H9 (cell line): ENCODE results near the gene MYL11. TPM values are rescaled to one million over a fixed set of nuclear protein-coding genes. Genes with fewer than 3 reads are reported as not detected.

Source experiments
- DNase-seq: peaks from one replicate; pipeline ENCODE4 v3.0.0-alpha.2; 2017
- H2AFZ ChIP-seq: one replicate; pipeline ENCODE4 v1.6.1; 2013; ENCODE audit warnings: mild to moderate bottlenecking, low read length, control low read depth, moderate library complexity
- H2AK5ac ChIP-seq: 2 replicates; pipeline ENCODE4 v1.6.1; 2013; ENCODE audit warnings: low read length, control low read depth, mixed read lengths; ENCODE audit not compliant: insufficient read length
- H2BK120ac ChIP-seq: one replicate; pipeline ENCODE4 v1.6.1; 2013; ENCODE audit warnings: low read depth, mild to moderate bottlenecking, low read length, control low read depth, inconsistent platforms; ENCODE audit not compliant: poor library complexity, severe bottlenecking
- H2BK12ac ChIP-seq: 2 replicates; pipeline ENCODE4 v1.6.1; 2013; ENCODE audit warnings: low read length, control low read depth, mixed read lengths, low read depth; ENCODE audit not compliant: insufficient read length
- H2BK15ac ChIP-seq: 2 replicates; pipeline ENCODE4 v1.6.1; 2013; ENCODE audit warnings: low read depth, low read length, control low read depth
- H2BK20ac ChIP-seq: one replicate; pipeline ENCODE4 v1.6.1; 2013; ENCODE audit warnings: low read depth, mild to moderate bottlenecking, low read length, control low read depth, inconsistent platforms; ENCODE audit not compliant: poor library complexity, severe bottlenecking
- H2BK5ac ChIP-seq: 2 replicates; pipeline ENCODE4 v1.6.1; 2013; ENCODE audit warnings: low read length, control low read depth, mixed read lengths; ENCODE audit not compliant: insufficient read length
- H3K14ac ChIP-seq: 2 replicates; pipeline ENCODE4 v1.6.1; 2013; ENCODE audit warnings: low read length, control low read depth; ENCODE audit not compliant: insufficient read depth
- H3K18ac ChIP-seq: 2 replicates; pipeline ENCODE4 v1.6.1; 2013; ENCODE audit warnings: low read depth, mild to moderate bottlenecking, mixed read lengths, low read length, control low read depth; ENCODE audit not compliant: insufficient read length
- H3K23ac ChIP-seq: 2 replicates; pipeline ENCODE4 v1.6.1; 2013; ENCODE audit warnings: low read length, control low read depth, mixed read lengths, low read depth; ENCODE audit not compliant: insufficient read length
- H3K23me2 ChIP-seq: 2 replicates; pipeline ENCODE4 v1.6.1; 2013; ENCODE audit warnings: low read depth, mild to moderate bottlenecking, mixed read lengths, low read length, control low read depth; ENCODE audit not compliant: insufficient read length, poor library complexity, severe bottlenecking
- H3K27ac ChIP-seq: 2 replicates; pipeline ENCODE4 v1.5.1; 2013; ENCODE audit warnings: low read length, control low read depth, mixed read lengths, low read depth; ENCODE audit not compliant: insufficient read length
- H3K27me3 ChIP-seq: 2 replicates; pipeline ENCODE4 v1.6.1; 2013; ENCODE audit warnings: low read length, control low read depth, inconsistent platforms; ENCODE audit not compliant: insufficient read depth
- H3K4ac ChIP-seq: 2 replicates; pipeline ENCODE4 v1.6.1; 2013; ENCODE audit warnings: low read depth, mild to moderate bottlenecking, control low read depth, inconsistent platforms, low read length, moderate library complexity
- H3K4me1 ChIP-seq: 2 replicates; pipeline ENCODE4 v1.6.1; 2013; ENCODE audit warnings: low read length, control low read depth, inconsistent platforms; ENCODE audit not compliant: insufficient read depth
- H3K4me2 ChIP-seq: 2 replicates; pipeline ENCODE4 v1.6.1; 2013; ENCODE audit warnings: low read length, control low read depth, mixed read lengths; ENCODE audit not compliant: insufficient read length, insufficient read depth
- H3K56ac ChIP-seq: 2 replicates; pipeline ENCODE4 v1.6.1; 2013; ENCODE audit warnings: low read depth, mild to moderate bottlenecking, mixed read lengths, low read length, control low read depth; ENCODE audit not compliant: insufficient read length
- H3K79me1 ChIP-seq: 2 replicates; pipeline ENCODE4 v1.6.1; 2013; ENCODE audit warnings: low read depth, mild to moderate bottlenecking, moderate library complexity, low read length, control low read depth, inconsistent platforms; ENCODE audit not compliant: insufficient read depth, poor library complexity, severe bottlenecking
- H3K79me2 ChIP-seq: 2 replicates; pipeline ENCODE4 v1.6.1; 2013; ENCODE audit warnings: low read length, control low read depth, inconsistent platforms; ENCODE audit not compliant: insufficient read depth
- H3K9ac ChIP-seq: 2 replicates; pipeline ENCODE4 v1.6.1; 2013; ENCODE audit warnings: low read length, control low read depth, mixed read lengths; ENCODE audit not compliant: insufficient read length; ENCODE audit errors: extremely low read depth
- H3K9me3 ChIP-seq: one replicate; pipeline ENCODE4 v1.6.1; 2013; ENCODE audit warnings: low read depth, low read length, inconsistent platforms; ENCODE audit not compliant: control insufficient read depth
- H3T11ph ChIP-seq: one replicate; pipeline ENCODE4 v1.6.1; 2013; ENCODE audit warnings: mild to moderate bottlenecking, low read length, control low read depth, inconsistent platforms
- H4K20me1 ChIP-seq: one replicate; pipeline ENCODE4 v1.6.1; 2013; ENCODE audit not compliant: control insufficient read depth, insufficient read length, insufficient read depth
- H4K5ac ChIP-seq: 2 replicates; pipeline ENCODE4 v1.6.1; 2013; ENCODE audit warnings: low read depth, mild to moderate bottlenecking, mixed read lengths, low read length, control low read depth; ENCODE audit not compliant: insufficient read length
- H4K8ac ChIP-seq: replicated peaks from 2 replicates; pipeline ENCODE4 v1.6.1; 2013; ENCODE audit warnings: low read length, control low read depth, mixed read lengths, low read depth; ENCODE audit not compliant: insufficient read length
- H4K91ac ChIP-seq: 2 replicates; pipeline ENCODE4 v1.6.1; 2013; ENCODE audit warnings: low read depth, mild to moderate bottlenecking, moderate library complexity, mixed read lengths, low read length, control low read depth; ENCODE audit not compliant: insufficient read length
- H3K27ac Mint-ChIP-seq, 3 experiments: 2 replicates in 2 of 3; 3 replicates in 1 of 3; pipeline ENCODE4 v1.8.0; 2020 to 2021; ENCODE audit warnings: mixed read lengths in 3 of 3, mild to moderate bottlenecking in 1 of 3, moderate library complexity in 1 of 3
- H3K27me3 Mint-ChIP-seq: 2 replicates; pipeline ENCODE4 v1.8.0; 2021; ENCODE audit warnings: low read depth, mild to moderate bottlenecking, moderate library complexity, mixed read lengths
- H3K36me3 Mint-ChIP-seq, 3 experiments: 2 replicates in 2 of 3; 3 replicates in 1 of 3; pipeline ENCODE4 v1.8.0; 2020 to 2021; ENCODE audit warnings: low read depth in 3 of 3, mixed read lengths in 3 of 3; ENCODE audit not compliant: insufficient read depth in 1 of 3
- H3K4me1 Mint-ChIP-seq, 2 experiments: 2 replicates each; pipeline ENCODE4 v1.8.0; 2020; ENCODE audit warnings: mixed read lengths in 2 of 2
- H3K4me3 Mint-ChIP-seq, 2 experiments: 2 replicates in 1 of 2; 3 replicates in 1 of 2; pipeline ENCODE4 v1.8.0; 2020 to 2021; ENCODE audit warnings: mild to moderate bottlenecking in 2 of 2, mixed read lengths in 2 of 2, moderate library complexity in 1 of 2
- H3K9me3 Mint-ChIP-seq, 2 experiments: 2 replicates in 1 of 2; 3 replicates in 1 of 2; pipeline ENCODE4 v1.8.0; 2020; ENCODE audit warnings: mild to moderate bottlenecking in 2 of 2, mixed read lengths in 2 of 2, moderate library complexity in 1 of 2
- CTCF ChIP-seq: fragments of 200-600 bp; sonication (generic); conservative IDR thresholded peaks from 3 replicates; pipeline ENCODE4 v1.8.0; 2021; ENCODE audit warnings: antibody characterized with exemption, mild to moderate bottlenecking
- WGBS: extraction: QIAGEN DNeasy Blood & Tissue Kit; methylation state at CpG from one replicate; pipeline ENCODE4 v1.1.7; 2013; ENCODE audit warnings: missing lambda C conversion rate, low lambda C conversion rate, mixed read lengths; ENCODE audit not compliant: insufficient read length; ENCODE audit errors: extremely low coverage; 5-methylcytosine and 5-hydroxymethylcytosine counted together
- total RNA-seq: library from RNA; stranded (reverse); gene quantifications from 2 replicates; pipeline ENCODE4 v1.2.1, GENCODE V29; 2021

Gene MYL11
- total RNA-seq, 1 experiment from 2014 or later, result 0.70 TPM

DNA sequence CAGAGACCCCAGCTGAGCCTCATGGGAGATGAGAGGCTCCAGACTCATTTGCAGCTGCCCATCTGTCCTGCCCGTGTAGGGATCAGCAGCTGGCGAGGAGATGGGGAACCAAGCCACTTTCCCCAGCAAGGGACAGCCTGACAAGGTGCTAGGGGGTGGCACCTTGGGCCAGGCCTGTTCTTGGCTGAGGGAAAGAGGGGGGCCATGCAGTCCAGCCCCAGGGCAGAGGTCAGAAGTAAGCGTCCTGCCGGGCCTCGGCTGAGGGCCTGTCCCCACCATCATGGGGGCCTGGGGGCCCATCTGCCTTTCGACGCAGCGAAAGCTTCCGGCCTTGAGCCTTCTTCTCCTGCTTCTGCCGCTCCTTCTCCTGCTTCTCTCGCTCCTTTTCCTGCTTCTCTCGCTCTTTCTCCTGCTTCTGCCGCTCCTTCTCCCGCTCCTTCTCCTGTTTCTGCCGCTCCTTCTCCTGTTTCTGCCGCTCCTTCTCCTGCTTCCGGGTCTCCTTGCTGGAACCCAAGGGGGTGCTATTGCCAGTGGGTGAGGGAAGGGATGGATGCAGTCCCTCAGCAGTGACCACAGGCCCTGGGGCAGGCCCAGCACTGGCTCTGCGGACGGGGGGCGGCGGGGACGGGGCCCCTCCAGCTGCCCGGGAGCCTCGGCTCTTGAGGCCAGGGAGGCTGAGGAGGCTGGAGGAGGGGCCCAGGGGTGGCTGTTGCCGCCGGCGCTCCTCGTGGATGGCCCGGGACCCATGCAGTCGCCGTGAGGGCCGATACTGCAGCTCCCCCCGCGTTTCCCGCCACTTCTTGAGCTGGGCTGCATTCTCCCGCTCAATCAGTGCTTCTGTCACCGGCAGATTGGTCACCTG, 16.7 kb upstream of the MYL11 start:
- Histone ChIP-seq H4K20me1 (no peaks in the 10 kb centered on the region), H4K5ac (no peak overlapping the region), H3T11ph (no peak overlapping the region), H2AFZ (no peak overlapping the region), H2BK12ac (no peak overlapping the region), H2AK5ac (no peak overlapping the region), H3K27ac (no peak overlapping the region), H2BK120ac (no peak overlapping the region), H3K9ac (no peak overlapping the region), H2BK15ac (no peak overlapping the region), H3K56ac (no peak overlapping the region), H3K14ac (no peak overlapping the region), H3K4ac (no peak overlapping the region), H3K79me2 (peaks cover 3% of the 10 kb centered on the region; the same call in 1 of the 2 replicates), H2BK5ac (no peak overlapping the region), H3K4me2 (no peak overlapping the region), H3K4me1 (no peaks in the 10 kb centered on the region), H3K18ac (no peak overlapping the region), H3K23ac (no peak overlapping the region), H3K79me1 (peaks cover 8% of the 10 kb centered on the region), H3K27me3 (no peaks in the 10 kb centered on the region), H4K8ac (no peak overlapping the region), H2BK20ac (no peak overlapping the region), H3K9me3 (no peaks in the 10 kb centered on the region), H3K23me2 (peaks cover 13% of the 10 kb centered on the region), H4K91ac (no peak overlapping the region)
- Mint-ChIP-seq H3K9me3 (0 out of 5 replicates have a peak, but pooled peaks cover 0 to 2% of the 10 kb centered on the region in 2 experiments), H3K4me3 (no peak overlapping the region), H3K36me3 (peaks cover 19 to 56% (median 45%) of the 10 kb centered on the region in 3 experiments), H3K4me1 (peaks cover 23 to 36% of the 10 kb centered on the region in 2 experiments), H3K27ac (peak overlapping the region in 1 of 3 experiments; percentile 93; a peak in 2 of 7 replicates), H3K27me3 (no peaks in the 10 kb centered on the region; the same call in 1 of the 2 replicates)
- no peak for DNase-seq
- no peak for TF ChIP-seq CTCF
- no CpG with 5 or more reads among the region's 37 CpGs for WGBS
